ENCODE data around the gene TEX264.
A peak's percentile ranks its signal among the peaks of the same experiment; 100 is the strongest.

TEX264 gene

DNA sequence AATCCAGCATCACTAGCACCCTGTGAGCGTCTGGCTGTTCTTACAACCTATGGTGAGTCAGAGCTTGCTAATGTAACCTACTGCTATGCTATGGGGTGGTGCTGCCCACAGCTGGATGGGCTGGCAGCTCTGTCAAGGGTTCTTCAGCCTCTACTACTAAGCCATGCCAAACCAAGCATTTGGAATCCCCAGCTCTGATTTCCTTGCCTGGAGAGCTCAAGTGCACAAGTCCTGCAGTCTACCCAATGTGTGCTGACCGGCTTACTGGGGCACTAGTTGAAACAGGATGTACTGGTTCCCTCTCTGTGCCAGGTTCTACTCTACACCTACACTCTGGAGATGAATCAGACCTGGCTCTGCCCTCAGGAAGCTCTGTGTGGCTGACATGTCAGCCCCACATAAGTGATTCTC is 4.2 kb downstream of the TEX264 start:
- DNase-seq: no peak

DNA sequence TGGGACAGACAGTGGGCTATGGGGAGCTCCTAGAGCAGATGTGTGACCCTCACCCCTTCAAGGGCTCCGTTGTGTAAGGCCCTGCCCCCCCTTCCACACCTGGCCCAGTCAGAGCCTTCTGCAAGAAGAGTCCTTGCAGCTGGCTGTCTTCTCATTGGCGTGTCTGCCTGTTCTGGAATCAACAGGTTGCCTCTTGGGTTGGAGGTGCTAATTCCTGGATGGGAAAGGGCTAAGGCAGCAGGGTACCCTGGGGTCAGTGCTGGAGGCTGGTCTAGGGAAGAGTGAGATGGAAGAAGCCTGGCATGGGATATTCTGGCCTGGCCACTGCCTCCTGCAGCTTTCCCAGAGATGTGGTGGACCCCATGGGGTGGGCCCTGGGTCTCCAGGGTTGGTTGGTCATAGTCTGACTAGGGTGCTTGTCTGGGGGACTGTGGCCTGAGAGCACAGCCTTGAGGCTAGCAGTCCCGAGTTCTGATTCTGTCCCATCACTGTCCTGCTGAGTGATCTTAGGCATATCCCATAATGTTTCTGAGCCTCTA is 5.1 kb downstream of the TEX264 start:
- DNase-seq: no peak

DNA sequence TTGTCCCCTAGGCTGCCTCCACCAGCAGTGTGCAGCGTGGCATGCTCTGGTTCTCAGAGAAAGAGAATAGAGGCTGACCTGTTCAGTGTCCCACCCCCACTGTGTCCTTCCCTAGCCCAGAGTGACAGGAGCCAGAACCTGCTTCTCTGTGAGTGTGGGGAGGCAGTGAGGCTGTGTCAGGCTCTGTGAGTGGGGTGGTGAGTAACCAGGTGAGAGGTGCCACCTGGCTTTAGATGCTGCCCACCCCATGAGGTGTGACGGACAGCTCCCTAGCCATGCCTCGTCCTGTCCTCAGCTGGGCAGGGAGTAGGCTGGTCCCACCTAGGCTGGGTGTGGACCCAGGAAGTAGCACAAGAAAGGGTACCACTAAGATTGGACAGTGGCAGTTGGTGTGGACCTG is 6.3 kb downstream of the TEX264 start:
- DNase-seq: no peak

DNA sequence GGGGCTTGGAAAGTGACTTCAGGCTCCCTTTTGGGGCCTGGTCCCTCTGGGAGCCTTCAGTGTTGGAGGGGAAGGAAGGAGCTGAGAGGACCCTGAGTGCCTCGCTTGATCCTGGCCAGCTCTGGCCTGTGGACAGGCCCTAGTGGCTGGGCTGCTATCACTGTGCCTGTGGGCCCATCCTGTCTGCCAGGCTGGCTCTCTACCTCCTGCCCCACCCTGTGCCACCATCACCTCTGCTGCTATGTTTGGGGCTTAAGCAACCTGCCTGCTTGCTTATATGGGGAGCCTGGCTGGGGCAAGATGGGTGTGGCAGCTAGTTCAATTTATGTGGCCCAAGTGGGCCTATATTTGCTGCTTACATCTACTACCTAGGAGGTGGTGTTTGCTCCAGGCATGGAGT is 7.1 kb downstream of the TEX264 start:
- no peak for DNase-seq

DNA sequence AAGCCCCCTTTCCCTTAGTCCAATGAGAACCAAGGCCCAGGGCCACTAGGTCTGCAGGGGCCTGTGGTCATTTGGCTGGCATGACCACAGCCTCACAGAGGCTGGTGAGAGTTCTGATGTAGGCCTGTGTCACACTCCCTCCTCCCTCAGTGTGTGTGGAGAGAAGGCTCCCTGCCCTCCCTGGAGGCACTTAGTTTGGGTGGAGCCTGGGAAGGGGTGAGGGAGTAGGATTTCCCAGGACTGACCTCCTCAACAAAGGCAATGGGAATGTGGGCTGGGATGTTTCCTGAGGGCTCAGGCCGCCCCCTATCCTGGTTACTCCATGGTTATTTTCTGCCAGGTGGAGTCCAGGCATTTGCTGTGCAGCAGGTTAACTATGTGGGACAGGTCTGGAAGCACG is 7.6 kb downstream of the TEX264 start:
- no peak for DNase-seq

DNA sequence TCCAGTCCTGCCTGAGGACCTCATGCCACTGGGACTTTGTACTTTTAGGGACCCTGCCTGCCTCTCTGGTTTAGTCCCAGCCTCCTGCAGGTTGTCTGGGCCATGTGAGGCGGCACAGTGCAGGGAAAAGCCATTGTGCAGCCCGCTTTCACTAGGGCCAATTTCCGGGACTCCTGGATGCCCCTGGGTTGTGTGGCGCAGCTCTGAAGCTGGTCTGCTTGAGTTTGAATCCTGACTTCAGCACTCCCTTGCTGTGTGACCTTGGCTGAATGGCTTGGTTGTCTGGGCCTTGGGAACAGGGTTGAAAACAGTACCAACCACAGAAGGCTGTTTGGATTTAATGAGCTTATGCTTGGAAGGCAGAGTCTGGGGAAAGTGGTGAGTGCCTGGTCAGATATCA is 8.3 kb downstream of the TEX264 start:
- DNase-seq: no peak

DNA sequence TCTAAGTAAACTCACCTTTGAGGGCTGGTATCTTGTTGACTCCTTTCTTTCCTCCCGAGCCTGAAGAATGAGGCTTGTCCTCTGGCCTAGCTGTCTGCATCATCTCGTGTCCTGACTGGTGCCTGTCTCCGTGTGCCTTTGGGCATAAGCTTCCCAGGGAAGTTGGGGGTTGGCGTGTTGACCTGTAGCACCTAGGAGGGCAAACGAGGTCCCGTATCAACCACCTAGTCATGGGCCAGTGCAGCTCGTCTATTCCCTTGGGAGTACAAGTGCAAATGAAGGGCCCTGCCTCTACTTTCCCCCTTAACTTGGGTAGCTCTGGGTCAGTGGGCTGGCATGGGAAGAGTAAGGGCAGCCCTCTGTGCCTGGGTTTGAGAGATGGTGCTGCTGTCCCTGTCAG is 8.7 kb downstream of the TEX264 start:
- no peak for DNase-seq

DNA sequence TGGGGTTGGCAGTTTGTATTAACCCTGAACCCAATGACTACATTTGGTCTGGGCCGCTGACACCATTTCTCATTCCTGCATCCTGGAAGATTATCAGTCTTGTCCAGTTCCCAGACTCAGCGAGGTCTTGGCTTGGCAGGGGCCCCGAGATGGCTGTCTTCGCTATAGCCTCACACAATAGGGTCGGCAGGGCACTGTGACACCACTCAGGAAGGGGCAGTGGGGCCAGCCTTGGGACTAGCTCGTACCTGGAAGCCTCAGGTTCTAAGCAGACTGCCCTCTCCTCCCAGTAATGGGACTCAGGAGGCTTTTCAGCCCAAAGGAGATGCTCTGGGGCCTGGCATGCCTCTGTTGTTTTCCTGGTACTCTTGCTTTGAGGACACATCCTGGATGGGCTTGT is 9.1 kb downstream of the TEX264 start:
- DNase-seq: no peak

DNA sequence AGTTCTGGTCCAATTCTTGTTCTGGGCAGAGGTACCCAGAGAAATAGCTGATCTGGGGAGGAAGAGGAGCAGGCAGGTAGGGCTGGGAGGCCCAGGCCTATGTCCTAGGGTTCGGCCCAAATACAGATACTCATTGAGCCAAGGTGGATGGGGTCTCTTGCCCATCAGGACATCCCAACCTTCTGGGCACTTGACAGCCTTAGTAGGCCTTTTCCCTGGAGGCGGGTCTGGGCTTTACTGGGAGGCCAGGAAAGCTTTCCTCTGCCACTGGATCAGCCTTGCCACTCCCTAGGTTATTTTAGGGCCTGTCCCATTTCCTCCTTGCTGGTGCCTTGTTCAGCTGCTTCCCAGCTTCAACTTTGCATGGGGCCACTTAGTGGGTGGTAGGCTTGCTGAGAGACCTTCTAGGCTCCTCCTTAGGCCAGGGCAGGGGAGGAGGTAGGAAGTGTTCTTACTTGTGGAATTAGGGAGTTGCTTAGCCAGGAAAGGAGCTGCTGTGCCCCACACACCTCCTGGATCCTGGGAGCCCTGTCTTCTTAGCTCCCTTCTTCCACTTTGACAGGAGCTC is 9.7 kb downstream of the TEX264 start:
- DNase-seq: no peak

DNA sequence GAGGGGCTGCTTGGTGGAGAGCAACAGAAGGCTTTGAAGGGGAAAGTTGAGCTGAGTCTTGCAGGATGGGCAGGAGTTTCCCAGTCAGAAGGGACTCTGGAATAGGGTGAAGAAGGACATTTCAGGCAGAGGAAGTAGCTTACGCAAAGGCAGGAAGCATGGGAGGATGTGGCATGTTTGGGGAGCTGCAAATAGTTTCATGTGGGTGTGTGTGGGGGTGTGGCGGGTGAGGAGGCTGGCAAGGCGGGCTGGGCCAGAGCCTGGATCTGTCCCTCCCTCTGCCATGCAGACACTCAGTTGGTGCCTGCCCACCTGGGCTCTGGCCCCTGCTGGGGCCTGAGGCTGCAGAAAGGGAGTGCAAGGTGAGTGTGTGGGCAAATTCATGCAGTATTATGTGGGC is 10.4 kb downstream of the TEX264 start:
- peak; percentile 30 for DNase-seq

DNA sequence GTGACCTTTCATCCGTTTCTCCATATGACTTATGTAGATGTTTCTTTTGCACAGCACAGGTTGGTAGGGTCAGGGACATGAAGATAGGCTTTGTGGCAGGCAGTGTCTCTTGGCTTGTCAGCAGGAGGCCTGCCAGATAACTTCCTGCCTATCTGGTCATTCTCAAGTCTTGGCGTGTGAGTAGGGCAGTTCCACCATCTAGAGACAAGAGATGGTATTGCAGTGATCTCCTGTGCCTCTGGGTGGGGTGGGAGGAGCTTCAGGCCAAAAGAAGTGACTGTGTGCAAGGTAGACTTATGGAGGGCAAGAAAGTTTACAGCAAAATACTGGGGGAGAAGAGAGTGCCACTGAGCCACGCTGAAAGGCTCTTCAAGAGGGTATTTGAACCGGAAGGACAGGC is 11.0 kb downstream of the TEX264 start:
- DNase-seq: peak; percentile 66

DNA sequence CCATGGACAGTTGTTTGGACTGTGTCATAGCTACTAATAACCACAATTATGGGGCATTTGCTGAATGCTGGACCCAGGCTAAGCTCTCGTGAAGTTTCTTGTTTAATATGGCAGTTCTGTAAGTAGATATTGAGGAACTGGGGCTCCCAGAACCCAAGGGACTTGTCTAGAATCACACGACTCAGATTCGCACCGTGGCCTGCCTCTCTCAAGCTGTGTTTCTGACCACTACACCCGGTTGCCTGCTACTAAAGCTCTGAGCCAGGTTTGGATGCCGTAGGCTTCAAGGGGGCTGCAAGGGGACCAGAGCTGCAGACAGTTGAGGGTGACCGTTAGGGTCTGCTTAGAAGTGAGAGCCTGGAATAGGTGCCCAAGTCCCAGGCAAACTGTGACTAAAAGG is 11.5 kb downstream of the TEX264 start:
- DNase-seq: no peak

DNA sequence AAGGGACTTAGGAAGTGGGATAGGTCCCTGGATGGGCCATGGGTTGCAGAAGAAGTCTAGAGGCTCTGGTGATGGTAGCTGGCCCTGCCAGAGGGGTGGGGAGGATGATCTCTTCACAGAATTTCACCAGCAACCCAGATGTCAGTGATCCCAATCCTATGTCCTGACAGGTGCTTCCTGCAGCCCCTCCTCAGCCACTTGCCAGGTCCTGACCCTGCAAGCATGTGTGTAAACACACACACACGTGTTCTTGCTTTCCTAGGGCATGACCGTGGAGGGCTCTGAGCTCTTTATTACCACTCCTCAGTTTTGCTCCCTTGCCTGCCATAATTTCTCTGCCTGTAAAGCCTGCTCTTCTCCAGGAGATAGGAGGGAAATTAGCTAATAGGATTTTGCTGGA is 12.5 kb downstream of the TEX264 start:
- no peak for DNase-seq

DNA sequence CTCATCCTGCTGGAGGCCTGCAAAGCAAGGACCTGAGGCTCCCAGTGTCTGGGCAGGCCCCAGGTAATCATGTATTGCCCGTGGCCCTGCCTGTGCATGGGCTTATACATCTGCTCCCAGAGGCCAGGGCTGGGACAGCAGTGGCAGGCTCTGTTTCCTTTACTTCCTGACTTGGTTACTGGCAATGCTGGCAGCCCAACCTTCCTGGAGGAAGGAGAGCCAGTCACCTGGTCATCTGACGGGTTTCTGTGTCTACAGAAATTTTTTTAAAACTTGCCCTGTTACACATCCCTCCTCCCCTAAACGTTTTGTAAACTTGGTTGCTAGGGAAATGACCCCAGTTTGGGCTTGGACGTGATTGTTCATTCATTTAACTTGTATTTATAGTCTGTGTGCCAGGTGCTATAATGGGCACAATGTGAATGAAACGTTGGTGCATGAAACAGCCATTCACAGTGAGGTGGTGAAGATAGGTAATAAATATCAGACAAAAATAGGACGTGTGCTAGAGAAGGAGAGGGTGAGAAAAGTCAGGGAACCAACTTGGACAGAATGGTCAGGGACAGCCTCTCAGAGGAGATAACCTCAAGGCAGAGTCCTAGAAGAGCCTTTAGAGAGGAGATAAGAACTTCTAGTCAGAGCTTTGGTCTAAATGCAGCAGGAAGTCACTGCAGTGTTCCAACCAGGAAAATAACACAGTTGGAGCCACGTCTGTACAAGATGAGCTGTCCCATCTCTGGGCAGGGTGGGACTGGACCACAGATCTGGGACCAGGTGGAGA is 14.1 kb downstream of the TEX264 start:
- DNase-seq: no peak

DNA sequence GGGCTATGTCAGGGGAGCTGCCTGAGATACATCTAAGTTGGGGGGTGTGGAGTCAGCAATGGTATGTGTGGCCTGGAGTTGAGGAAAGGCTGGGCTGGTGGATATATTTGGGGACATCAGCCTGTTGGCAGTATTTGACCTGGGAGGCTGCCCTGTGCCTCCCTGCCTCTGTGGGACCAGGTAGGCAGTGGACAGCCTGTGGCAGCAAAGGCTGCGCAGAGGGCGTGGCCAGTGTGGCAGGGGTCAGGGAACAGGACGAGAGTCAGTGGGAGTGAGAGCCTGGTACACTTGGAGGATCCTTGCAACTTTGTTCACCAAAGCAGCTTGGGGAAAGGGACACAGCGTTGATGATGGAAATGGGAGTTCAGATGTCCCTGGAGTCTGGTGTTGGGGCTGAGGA is 15.0 kb downstream of the TEX264 start:
- no peak for DNase-seq

DNA sequence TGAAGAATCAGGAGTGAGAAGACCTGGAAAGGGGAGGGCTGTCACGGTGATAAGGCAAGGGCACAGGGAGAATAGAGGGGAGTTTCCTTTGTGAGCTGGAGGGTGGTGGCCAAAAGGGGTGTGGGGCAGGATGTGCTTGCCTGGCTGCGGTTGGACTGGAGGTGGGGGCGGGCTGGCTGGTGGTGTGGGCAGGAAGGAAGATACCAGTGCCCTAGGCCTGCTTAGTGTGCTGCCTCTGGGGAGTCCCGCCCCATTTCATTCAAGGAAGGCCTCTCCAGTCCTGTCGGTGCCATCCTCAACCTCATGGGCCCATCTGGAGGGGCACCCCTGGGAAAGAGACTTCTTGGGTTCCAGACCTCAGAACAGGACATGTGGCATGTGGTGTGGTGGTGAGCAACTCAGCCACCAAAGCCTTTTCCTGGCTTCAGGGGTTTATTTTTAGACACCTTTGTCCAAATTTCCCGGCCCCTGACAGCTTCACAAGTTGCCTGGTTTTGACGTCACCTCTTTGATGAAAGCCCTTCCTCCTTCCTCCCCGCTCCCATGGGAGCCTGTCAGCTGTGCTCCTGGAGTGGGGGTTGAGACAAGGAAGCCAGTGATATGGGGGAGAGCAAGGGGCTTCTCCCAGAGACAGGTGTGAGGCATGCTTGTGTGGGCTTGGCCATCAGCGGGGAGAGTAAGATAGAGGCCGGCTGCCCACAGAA is 15.6 kb downstream of the TEX264 start:
- DNase-seq: peak; percentile 77

DNA sequence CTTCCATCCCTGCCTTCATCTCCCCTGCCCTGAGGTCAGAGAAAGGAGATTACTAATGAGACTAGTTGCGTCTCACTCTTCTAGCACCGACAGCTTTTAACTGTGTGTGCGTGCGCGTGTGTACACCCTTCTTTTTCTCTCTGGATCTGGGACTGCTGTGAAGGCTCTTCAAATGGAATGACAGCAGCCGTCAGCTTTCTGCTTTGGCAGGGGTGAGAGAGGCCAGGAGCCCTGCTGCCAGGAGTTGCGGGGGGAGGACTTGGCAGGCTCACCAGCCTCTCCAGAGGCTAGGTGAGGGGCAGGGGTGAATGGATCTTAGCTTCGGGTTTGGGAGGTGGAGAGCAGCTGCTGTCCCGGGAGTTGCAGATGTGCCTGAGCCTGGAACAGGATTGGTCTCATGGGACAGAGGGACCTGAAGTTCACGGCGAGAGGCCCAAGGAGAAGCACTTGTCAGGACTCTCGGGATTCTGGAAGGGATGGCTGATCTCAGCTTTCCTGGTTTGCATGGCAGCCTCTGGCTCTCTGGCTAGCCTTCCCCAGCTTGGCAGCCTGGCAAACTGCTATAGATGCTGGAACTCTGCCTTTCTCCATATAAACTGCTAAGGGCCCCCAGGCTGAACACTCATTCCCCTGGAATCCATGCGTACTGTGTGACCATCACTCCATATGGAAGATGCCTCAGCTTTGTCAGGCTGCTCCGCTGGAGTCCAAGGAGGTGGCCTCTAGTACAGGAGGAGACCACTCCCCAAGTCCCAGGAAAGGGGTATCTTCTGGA is 16.6 kb downstream of the TEX264 start:
- DNase-seq: no peak

DNA sequence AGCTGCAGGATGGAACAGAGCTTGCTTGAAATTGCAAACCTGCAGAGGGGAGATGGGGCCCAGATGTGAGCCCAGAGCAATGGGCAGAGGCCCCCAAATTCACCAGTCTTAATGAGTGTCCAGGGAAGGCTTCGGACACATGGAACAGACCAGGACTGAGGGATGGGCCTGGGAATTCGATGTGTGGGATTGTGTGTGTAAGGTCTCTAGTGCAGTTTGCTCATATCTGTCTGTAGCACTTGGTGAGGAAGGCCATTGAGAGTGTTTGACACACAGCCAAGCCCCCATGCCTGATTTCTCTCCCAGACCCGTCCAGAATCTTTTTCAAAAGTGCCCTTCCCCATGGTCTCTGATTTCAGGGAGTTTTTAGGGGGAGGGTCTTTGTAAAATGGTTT is 17.2 kb downstream of the TEX264 start:
- no peak for DNase-seq

DNA sequence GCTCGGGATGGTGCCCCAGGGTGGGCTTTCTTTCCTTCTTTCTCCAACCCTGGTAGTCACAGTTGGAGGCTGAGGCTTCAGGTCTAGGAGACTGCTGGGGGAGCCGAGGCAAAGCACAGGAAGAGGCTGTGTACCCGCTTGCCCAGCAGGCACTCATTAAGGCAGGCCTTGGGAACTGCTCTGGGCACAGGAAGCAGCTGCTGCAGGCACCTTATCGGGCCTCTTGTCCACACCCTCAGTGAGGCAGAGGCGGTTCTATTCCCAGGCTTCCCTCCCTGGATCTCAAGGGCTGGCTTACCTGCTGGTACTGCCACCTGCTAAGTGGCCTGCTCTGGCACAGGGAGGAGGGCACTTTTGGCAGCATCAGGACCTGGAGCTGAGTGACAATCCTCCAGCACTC is 20.0 kb downstream of the TEX264 start:
- no peak for DNase-seq

DNA sequence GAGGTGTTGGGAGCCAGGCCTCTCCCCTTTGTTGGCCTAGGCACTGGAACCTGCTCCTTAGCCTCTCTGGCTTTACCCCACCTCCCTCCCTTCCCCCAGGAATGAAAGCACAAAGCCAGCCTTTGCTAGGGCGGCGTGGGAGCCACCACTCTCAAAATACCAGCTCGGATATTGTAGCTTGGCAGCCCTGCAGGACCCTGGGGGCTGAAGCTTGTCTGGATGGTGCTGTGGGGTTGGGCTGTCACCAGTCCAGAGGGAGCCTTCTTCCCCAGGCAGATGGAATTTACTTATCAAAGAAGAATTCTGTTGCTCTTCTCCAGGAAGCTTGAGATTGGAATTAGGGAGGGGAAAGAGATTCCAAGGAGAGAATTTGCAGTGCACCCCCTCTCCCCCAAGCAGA is 20.9 kb downstream of the TEX264 start:
- no peak for DNase-seq

DNA sequence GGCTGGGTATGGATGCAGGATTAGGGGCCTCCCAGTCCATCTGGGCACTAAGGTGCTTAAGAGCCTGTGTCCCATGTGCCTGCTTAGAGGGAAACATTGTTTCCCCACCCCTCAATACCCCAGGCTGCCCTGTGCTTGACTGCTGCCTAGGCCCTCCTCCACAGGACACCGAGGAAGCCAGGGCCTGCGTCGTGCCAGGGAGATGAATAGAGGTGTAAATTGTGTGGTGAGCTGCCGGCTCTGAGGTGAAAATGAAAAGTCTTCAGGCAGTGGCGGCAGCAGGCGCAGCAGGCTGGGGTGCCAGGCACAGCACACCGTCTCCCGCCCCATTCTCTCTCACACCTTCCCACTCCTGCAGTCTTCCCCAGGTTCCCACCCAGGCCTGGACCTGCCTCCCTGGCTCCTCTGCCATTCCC is 21.9 kb downstream of the TEX264 start:
- no peak for DNase-seq

DNA sequence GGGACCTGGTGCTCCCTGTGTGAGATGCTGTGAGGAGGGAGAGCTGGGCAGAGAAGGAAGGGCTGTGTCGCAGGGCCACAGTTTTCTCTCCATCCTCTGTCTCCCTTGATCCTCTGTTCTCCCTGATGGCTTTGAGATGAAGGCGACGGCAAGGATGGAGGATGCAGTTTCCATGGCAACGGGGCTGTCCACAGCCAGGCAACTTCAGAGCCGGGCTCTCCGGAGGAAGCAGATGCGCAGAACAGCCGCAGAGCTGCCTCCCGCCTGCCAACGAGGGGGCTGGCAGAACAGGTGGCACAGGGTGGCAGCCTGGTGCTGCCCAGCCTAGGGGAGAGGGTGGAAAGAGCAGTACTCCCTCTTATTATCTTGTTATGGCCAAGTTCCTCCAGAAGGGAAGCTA is 25.9 kb downstream of the TEX264 start:
- DNase-seq: no peak

DNA sequence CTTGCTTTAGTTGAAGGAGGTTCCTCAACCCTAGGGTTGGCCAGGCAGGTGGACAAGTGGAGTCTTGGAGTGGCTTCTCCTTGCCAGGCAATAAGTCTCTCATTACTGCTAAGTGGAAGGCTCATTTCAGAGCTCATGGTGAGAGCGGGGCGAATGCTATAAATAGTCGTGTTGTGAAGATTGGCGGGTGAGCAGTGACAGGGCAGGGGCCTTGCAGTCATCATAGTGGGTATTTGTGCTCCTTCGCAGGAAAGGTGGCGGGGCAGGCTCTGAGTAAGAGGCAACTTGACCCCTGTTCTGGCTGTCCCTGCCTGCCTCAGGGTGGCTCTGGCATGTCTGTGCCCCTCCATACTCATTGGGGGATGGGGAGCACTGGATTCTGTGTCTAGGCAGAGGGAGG is 27.2 kb downstream of the TEX264 start:
- DNase-seq: no peak

All from activated CD4-positive, alpha-beta T cell treated with anti-CD3 and anti-CD28 coated beads, Interleukin-2, amount 50 U/mL, for 1 hour (primary cell).